ENCODE data around the gene ZNF474.

ZNF474 gene

GRCh38 chr5:122154910-122155309, 25.6 kb downstream of the ZNF474 start:
- DNase-seq, result no peak

GRCh38 chr5:122155546-122155945, 26.2 kb downstream of the ZNF474 start:
- no peak for DNase-seq

GRCh38 chr5:122156724-122157325, 27.5 kb downstream of the ZNF474 start:
- no peak for DNase-seq

GRCh38 chr5:122162100-122162638, 32.8 kb downstream of the ZNF474 start:
- DNase-seq, result no peak

GRCh38 chr5:122163121-122164069, 34.0 kb downstream of the ZNF474 start:
- DNase-seq, result no peak

GRCh38 chr5:122164070-122164435, 34.7 kb downstream of the ZNF474 start:
- no peak for DNase-seq

- no peak for DNase-seq
These were observed 35.6 kb downstream of the ZNF474 start for GRCh38 chr5:122164831-122165558.

GRCh38 chr5:122165559-122166078, 36.3 kb downstream of the ZNF474 start:
- DNase-seq, result no peak

GRCh38 chr5:122169350-122170103, 40.2 kb downstream of the ZNF474 start:
- no peak for DNase-seq

- no peak for DNase-seq
These were observed 41.3 kb downstream of the ZNF474 start for GRCh38 chr5:122170620-122171019.

- DNase-seq, result no peak
These were observed 42.9 kb downstream of the ZNF474 start for GRCh38 chr5:122172207-122172606.

- no peak for DNase-seq
These were observed 44.4 kb downstream of the ZNF474 start for GRCh38 chr5:122173474-122174415.

GRCh38 chr5:122175091-122175490, 45.7 kb downstream of the ZNF474 start:
- no peak for DNase-seq

GRCh38 chr5:122175852-122176251, 46.5 kb downstream of the ZNF474 start:
- no peak for DNase-seq

GRCh38 chr5:122177161-122177560, 47.8 kb downstream of the ZNF474 start:
- DNase-seq, result no peak

GRCh38 chr5:122179701-122180100, 50.4 kb downstream of the ZNF474 start:
- no peak for DNase-seq

GRCh38 chr5:122180146-122180712, 50.9 kb downstream of the ZNF474 start:
- no peak for DNase-seq

- no peak for DNase-seq
These were observed 51.7 kb downstream of the ZNF474 start for GRCh38 chr5:122180863-122181548.

- no peak for DNase-seq
These were observed 52.5 kb downstream of the ZNF474 start for GRCh38 chr5:122181863-122182262.

- DNase-seq, result no peak
These were observed 53.2 kb downstream of the ZNF474 start for GRCh38 chr5:122182491-122182921.
